ENCODE results near the gene GLTP.
"Not testable (repeated sequence)": the region's sequence is repeated elsewhere in the genome, so short reads cannot be mapped to it uniquely, and the experiment has no call there.

GLTP gene

DNA sequence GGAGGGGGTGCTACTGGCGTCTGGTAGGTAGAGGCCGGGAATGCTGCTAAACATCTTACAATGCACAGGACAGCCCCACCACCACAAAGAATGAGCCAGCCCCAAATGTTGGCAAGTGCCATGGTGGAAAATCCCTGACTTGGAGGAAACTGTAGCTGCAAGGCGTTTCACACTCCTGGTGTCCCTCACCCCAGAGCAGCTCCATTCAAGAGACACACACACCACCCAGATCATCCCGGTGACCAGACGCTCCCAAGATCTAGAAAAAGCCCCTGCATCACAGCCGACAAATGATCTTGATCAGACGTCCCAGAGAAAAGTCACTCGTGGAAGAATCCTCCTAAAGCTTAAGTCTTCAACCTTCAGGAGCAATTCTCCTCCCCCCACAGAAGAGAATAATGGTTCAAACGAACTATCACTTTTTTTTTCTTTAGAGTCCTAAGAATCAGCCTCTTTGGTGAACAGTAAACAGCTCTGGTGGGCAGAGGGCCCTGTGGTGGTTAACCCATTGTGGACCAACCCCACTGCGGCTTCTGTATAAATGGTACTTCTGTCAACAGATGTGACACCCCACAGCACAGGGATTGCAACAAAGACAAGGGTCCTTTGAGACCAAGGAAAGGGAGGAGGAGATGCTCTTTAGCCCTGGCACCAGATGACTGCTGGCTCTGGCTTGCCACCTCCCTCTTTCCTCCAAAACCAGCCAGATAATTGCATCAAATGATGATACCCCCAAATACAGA lies 2.7 kb downstream of the GLTP start:
- no peak for DNase-seq (ENCODE audit: low read depth)

DNA sequence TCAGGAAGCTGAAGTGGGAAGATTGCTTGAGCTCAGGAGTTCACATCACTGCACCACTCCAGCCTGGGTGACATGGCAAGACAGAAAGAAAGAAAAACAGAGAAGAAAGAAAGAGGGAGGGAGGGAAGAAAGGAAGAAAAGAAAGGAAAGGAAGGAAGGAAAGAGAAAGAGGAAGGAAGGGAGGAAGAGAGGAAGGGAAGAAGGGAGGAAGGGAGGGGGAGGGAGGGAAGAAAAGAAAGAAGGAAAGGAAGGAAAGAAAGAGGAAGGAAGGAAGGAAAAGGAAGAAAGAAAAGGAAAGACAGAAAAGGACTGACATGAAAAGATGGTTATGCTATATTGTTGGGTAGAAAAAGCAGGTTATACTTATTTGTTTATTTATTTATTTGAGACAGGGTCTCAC lies 3.9 kb downstream of the GLTP start:
- DNase-seq (ENCODE audit: low read depth), result no peak

DNA sequence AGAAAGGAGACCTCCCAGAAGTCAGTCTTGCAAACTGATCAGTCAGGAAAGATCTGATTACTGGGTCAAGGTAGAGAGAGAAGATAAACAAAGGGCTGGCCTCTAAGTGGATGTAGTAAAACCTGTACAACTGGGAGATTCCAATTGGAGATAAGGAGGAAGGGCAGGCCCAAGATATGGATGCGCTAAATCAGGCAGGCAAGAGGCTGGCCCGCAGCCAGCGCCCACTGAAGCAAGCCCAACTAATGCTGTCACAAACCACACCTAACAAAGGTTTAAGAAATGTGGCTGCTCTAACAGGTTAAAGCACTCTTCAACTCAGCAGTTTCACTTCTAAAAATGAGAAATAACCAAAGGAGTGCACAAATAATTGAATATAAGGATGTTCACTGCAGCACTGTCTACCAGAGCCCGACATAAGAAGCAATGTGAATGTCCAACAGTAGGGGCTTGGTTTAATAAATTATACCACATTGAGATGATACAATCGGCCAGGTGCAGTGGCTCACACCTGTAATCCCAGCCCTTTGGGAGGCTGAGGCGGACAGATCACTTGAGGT lies 4.7 kb downstream of the GLTP start:
- DNase-seq (ENCODE audit: low read depth), result no peak

DNA sequence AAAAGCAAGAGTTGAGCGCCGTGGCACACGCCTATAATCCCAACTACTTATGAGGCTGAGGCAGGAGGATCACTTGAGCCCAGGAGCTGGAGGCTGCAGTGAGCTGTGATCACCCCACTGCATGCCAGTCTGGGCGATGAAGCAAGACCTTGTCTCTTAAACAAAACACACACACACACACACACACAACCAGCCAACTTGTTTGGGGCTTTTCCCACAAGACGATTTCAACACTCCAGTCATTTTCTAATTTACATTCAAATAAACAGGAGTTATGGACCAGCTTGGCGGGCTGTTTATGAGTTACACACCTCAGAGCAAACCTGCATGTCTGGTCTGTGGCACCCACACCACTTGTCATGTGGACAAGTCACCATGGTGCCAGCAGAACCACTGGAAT lies 6.7 kb downstream of the GLTP start:
- DNase-seq (ENCODE audit: low read depth), result no peak

DNA sequence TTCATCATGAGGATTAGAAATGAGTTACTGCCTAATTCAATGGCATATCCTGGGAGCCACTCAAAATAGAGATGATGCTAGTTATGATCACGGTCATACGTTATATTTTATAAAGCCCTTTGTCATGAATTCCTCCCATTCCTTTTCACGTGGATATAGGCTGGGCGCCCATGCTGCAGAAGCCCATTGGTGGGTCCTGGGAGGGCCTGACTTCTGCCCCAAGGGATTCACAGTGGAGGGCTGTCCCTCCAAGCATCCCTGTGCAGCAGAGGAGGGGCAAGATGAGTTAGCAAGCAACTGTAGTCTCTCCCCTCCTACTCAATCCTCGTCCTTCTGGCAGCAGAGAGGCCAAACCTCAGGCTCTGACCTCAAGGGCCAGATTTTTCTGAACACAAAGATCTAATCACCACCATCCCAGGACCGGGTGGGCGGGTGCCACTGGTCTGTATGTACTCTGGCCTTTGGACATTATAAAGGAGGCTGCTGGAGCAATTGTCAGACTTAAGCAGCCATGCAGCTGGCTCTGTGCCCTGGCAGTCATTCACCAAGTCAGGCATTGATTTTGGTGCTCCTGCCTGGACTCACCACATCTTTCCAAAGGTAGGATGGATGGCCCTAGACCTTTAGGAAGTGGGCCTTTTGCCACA lies 8.6 kb downstream of the GLTP start:
- DNase-seq (ENCODE audit: low read depth), result no peak

DNA sequence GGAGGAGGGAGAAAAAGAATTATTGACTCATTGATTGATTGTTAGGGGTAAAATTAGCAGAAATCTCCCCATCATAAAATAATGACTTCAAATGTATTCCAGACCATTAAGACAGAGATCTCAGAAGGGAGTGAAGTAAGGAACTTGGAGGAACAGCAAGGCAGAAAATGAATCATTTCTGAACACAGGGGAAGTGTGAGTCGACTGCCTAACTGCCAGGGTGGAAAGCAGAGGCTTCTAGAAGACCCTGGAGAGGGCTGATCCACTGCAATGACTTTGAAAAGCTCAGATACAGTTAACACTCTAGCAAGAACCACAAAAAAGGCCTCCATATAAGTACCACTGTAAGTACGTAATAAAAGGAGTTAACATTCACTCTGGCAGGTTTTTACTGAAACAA lies 9.7 kb downstream of the GLTP start:
- no peak for DNase-seq (ENCODE audit: low read depth)

DNA sequence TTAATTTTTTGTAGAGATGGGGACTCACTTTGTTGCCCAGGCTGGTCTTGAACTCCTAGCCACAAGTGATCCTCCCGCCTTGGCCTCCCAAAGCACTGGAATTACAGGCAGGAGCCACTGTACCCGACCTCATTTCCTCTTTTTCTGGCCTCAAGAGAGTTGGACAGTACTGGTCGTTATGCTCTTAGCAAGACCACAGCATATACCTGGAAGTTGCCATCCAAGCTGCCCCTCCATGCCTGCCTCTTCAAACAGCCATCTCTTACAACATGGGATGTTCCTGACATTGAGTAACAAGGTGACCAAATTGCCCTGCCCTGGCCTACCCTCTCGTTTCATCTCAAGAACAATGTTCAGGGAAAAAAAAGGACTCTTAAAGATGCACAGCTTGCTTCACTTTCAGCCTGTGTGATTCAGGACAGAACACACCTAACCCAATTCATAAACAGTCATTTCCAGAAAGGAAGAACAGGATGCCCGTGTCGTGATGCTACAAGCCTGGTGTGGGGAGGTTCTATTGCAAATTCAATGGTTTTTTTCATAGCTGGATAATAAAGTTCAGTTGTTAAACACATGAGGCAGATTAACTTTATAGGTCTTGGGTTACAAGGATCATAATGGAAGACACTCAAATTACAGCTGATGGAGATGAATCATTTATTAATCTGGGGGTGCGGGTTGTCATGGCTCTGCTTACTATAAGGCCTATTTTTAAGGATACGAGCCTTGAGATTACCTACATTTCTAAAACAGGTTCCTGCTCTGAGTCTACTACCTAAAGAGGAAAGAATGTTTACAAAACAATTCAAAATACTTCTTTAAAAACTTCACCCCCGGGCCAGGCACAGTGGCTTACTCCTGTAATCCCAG lies 11.9 kb downstream of the GLTP start:
- no peak for DNase-seq (ENCODE audit: low read depth)

DNA sequence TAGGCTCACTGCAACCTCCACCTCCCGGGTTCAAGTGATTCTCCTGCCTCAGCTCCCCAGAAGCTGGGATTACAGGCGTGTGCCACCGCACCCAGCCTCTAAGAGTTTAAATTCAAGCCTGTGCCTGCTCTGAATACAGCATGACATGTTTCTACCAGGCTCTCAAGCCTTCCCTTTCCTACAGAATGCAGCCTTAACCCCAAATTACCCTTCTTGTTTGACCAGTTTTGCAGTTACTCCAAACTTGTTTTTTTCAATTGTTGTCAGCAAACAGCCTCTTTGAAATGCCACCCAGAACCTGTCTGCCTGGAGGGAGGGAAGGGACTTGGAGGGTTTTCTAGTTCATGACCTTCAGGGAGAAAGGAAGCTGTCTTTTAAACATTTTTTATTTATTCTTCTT lies 15.4 kb downstream of the GLTP start:
- DNase-seq (ENCODE audit: low read depth), result no peak

DNA sequence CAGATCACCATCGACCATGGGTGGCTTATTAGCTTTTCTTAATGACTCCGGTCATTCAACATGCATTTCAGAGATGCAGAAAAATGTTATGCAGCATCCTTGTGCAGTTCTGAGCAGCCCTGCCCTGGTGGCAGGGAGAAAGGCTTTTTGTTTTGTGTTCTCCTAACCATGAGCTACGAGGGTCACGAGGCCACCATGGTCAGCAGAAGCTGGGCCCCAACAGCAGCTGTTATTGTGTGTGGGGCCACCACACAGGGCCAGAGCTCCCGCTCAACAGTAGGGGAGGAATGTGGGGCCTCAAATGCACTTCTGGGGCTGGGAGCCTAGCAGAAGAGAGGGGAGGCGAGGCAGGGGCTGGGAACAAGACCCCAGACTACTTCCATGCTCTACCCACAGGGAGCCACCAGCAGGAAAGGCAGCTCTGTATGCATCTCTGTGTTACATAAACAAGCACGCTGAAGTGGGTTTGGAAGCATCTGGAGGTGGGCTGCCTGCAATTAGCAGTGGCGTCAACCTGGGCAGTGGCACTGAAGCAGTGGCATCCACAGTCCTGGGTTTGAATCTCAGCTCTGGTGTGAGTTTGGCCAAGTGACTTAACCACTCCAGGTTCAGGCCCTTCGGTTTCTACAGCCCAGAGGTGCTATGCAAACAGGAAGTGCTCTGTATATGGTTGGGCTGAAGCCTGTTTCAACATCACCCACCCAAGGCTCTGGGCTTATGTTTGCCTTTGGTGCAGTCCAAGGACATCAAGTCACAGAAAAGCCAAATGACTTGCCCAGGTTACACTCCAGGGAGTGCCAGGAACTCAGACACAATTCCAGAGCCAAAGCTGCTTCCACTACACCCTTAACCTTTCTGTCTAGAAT lies 16.3 kb downstream of the GLTP start:
- DNase-seq (ENCODE audit: low read depth), result no peak

DNA sequence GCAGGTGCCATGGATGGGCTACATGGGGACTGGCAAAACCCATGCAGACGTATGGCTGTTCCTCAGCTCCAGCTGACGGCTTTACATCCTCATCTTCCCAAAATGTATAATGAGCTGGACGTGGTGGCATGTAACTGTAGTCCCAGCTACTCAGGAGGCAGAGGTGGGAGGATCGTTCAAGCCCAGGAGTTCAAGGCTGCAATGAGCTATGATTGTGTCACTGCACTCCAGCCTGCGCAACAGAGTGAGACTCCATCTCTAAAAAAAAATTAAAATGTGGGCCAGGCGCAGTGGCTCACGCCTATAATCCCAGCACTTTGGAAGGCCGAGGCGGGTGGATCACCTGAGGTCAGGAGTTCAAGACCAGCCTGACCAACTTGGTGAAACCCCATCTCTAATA lies 17.9 kb downstream of the GLTP start:
- not testable (repeated sequence) for DNase-seq (ENCODE audit: low read depth)

DNA sequence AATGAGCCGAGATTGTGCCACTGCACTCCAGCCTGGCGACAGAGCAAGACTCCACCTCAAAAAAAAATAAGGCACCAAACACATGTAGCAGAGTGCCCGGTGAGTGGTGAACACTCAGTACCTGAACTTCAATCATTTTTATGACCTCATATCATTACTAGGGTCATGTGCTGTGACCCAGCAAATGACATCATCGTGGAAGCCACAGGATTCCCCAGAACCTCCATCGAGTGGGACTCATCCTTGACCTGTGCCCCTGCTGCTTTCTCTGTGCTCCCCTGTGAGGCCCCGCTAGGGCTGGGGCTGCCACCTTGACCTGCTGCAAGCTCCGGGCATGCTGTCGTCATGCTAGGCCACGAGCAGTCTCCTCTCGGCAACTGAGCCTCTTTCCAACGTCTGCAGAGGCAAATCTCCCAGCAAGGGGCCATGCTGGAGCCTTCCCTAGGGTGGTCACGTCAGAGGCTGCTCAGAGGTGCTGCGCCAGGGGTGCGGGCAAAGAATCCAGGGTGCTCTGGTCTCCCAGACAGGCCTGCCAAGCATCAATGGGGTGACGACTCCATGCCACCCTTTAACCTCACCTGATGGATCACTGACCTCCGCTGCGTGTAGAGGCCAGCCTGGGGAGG lies 18.5 kb downstream of the GLTP start:
- no peak for DNase-seq (ENCODE audit: low read depth)

DNA sequence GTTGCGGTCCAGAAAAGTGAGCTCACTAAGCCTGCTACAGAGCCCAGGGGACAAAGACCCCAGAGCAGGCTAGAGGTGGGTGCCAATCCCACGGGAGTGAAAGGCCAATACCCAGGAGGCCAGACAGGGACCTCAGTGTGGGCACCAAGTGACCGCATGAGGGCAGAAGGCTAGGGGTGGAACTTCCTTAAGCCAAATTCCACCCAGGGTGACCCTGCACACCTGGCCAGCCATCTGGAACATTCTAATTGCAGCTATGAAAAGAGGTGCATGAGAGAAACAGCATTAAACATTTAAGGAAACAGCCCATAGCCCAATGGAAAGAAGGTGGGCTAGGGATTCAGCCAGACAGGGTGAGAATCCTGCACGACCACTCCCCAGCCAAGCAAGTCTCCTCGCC lies 19.4 kb downstream of the GLTP start:
- no peak for DNase-seq (ENCODE audit: low read depth)

DNA sequence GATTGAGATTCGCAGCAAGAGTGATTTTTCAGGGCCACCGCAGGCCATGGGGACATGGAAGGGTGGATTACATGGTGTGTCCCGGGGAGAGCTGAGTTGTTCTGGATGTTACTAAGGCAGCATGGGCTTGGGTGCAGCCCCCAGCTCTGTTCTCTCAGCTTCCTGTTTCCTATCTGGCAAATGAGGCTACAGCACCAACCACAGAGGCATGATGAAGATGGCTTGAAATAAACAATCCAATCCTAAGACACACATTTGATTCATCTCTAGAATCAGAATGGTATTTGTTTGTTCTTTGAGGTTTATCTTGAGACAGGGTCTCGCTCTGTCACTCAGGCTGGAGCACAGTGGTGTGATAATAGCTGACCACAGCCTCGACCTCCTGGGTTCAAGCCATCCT lies 21.6 kb downstream of the GLTP start:
- DNase-seq (ENCODE audit: low read depth), result no peak

DNA sequence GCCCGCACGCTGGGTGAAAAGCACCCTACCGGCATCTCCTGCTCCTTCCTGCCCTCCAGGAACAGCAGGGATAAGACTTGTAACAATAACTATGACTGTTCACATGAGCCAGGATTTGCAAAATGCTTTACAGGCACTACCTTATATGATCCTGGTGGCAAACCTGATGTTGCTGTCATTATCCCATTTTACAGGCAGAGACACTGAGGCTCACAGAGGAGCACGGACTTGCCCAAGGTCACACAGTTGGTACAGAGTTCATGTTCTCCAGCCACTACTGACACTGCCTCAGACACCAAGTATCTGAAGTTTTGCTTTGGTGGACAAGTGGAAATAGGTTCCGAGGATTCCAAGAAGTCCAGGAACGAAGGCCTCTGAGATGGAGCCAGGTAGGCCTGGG lies 22.6 kb downstream of the GLTP start:
- DNase-seq (ENCODE audit: low read depth), result no peak

DNA sequence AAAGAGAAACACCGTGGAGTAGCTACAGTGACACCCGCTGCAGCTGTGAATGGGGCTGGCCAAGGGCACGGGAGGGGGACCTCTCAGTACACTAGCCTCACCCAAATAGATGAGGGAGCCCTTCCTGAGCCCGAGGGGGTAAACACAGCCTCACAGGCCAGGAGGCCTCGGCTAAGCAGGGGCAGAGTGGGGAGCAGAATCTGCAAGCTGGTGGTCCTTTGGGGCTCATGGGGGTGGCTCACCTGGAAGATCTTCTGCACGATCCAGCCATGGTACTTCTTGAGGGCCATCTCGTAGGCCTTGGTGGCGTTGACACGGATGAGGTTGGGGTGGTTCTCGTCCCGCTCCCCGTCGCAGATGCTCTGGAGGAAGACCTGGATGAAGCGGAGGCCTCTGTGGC lies 25.0 kb downstream of the GLTP start:
- DNase-seq (ENCODE audit: low read depth), result no peak

DNA sequence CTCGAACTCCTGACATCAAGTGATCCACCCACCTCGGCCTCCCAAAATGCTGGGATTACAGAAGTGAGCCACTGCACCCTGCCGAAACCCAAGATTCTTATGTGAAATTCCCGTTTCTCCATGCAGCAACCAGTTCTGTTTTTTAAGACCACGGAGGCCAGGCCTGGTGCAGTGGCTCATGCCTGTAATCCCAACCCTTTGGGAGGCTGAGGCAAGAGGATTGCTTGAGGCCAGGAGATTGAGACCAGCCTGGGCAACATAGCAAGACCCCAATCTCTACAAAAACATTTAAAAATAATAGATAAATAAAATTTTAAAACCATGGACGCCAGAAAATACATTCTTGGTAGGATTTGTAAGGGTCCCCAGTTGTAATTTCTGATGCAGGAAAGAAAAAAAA lies 29.8 kb downstream of the GLTP start:
- not testable (repeated sequence) for DNase-seq (ENCODE audit: low read depth)

DNA sequence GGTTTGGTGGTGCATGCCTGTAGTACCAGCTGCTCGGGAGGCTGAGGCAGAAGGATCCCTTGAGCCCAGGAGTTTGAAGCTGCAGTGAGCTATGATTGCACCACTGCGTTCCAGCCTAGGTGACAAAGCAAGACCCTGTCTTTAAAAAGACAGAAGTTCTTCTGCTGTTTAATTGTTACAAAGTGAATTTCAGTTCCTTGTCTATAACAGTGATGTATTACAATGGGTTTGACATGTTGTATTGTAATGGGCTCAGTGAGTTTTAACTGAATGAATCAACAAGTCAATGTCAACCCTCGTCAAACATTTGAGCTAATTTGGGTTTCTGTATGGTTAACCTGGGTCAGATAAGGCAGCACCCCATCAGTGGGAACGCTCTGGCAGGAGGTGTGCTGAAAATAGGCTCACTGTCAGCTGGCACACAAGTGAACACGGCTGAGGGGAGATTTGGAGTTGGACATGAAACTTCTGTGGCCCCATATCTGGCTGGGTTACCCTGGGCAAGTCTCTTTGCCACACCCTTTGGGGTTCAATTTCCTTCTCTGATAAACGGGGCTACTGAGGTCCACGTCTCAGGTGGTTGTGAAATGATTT lies 33.1 kb downstream of the GLTP start:
- no peak for DNase-seq (ENCODE audit: low read depth)

DNA sequence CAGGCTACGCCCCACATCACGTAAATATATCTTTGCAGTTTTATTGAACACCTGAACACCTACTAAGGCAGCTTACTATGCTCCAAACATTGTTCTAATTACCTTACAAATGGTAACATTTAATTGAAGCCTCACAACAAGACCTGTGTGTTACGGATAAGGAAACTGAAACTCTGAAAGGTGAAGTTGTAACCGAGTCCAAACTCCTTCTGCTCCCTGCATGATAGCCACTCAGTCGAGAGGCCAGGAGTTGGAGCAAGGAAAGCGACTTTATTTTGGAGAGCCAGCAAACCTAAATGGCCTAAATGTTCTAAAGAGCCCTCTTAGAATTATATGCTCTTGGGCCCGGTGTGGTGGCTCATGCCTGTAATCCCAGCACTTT lies 34.5 kb downstream of the GLTP start:
- no peak for DNase-seq (ENCODE audit: low read depth)

DNA sequence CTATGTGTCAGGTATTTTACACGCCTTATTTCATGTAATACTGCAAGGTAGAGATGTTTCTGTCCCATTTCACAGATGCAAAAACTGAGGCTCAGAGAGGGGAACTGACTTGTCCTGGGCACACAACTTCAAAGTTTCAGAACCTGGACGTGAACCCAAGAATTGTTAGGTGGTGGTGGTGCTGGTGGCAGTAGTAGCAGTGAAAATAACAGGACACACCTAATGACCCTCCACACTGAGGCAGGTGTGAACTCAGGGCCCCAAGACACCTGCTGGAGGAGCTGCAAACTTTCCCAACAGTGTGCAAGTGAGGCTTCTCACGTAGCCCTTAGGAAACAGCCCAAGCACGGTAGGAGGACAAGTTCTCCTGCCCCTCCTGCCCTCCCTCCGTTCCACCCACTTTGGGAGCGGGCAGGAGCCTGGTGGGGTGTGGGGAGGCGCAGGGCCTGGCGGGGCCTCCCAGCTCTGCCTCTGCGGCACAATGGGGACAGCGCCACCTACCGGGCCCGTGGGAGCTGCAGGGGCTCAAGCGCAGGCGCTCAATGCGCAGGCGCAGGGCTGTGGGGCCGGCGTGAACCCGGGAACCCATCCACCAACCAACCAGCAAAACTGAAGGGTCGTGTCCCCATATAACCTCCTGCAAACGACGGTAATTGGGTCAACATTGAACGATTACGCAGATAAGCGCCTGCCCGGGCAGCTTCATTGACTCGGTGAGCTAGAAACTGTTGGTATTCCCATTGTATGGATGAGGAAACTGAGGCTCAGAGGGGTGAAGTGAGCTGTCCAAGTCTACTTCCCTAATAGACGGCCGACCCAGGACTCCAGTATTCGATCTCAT lies 35.1 kb downstream of the GLTP start:
- peak; percentile 31 for DNase-seq (ENCODE audit: low read depth)

DNA sequence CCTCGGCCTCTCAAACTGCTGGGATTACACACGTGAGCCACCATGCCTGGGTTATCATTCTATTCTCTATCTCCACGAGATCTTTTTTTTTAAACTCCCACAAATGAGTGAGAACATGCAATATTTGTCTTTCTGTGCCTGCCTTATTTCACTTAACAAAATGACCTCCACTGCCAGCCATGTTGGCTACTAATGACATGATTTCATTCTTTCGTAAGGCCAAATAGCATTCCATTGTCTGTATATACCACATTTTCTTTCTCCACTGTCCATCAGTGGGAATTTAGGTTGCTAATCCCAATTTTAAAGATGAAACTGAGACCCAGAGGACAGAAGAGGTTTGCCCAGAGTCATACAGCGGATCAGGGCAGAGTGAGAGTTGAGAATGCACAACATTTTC lies 36.2 kb downstream of the GLTP start:
- DNase-seq (ENCODE audit: low read depth), result no peak
